Keratinocyte (primary cell): ENCODE measurements around the gene SYVN1. TPM values are rescaled to one million over a fixed set of nuclear protein-coding genes. Genes with fewer than 3 reads are reported as not detected.

Experiments
- DNase-seq: peaks from one replicate; pipeline ENCODE4 v3.0.0-alpha.2; 2011; ENCODE audit warnings: low read depth, missing footprints, low spot score
- FAIRE-seq: peaks from 2 replicates; lab custom pipeline; 2011; peaks lifted over from hg19 to GRCh38; lab: Jason Lieb, UNC
- H2AFZ ChIP-seq: 2 replicates; pipeline ENCODE4 v1.6.0; 2012; ENCODE audit warnings: low read length, control low read depth, inconsistent platforms; ENCODE audit not compliant: control insufficient read depth
- H3K27ac ChIP-seq: 2 replicates; pipeline ENCODE4 v1.5.1; 2011; ENCODE audit warnings: low read length; ENCODE audit not compliant: control insufficient read depth, insufficient read depth
- H3K27me3 ChIP-seq: 3 replicates; pipeline ENCODE4 v1.6.0; 2011; ENCODE audit warnings: low read length; ENCODE audit not compliant: control insufficient read depth, insufficient read depth; ENCODE audit errors: extremely low read depth
- H3K36me3 ChIP-seq, 2 experiments: 2 replicates in 1 of 2; 3 replicates in 1 of 2; pipeline ENCODE4 v1.5.1; 2011; ENCODE audit warnings: low read length in 2 of 2, mild to moderate bottlenecking in 1 of 2; ENCODE audit not compliant: control insufficient read depth in 2 of 2, insufficient read depth in 2 of 2; ENCODE audit errors: extremely low read depth in 1 of 2
- H3K4me1 ChIP-seq: 3 replicates; pipeline ENCODE4 v1.5.1; 2011; ENCODE audit warnings: low read length; ENCODE audit not compliant: control insufficient read depth, insufficient read depth; ENCODE audit errors: extremely low read depth
- H3K4me2 ChIP-seq: 3 replicates; pipeline ENCODE4 v1.6.0; 2011; ENCODE audit warnings: low read depth, low read length; ENCODE audit not compliant: control insufficient read depth, insufficient read depth; ENCODE audit errors: extremely low read depth
- H3K4me3 ChIP-seq, 3 experiments: fragments of 200-600 bp in 1 of 3; sonication (generic) in 1 of 3; 2 replicates in 2 of 3; 3 replicates in 1 of 3; pipeline ENCODE4 v1.5.1; 2011 to 2016; ENCODE audit warnings: low read length in 3 of 3, mild to moderate bottlenecking in 3 of 3, control low read depth in 2 of 3, inconsistent platforms in 1 of 3, low read depth in 1 of 3, mixed read lengths in 1 of 3, mixed run types in 1 of 3, moderate library complexity in 1 of 3; ENCODE audit not compliant: control insufficient read depth in 2 of 3, insufficient read depth in 2 of 3; ENCODE audit errors: extremely low read depth in 1 of 3
- H3K79me2 ChIP-seq: 2 replicates; pipeline ENCODE4 v1.6.0; 2012; ENCODE audit warnings: low read length; ENCODE audit not compliant: control insufficient read depth, insufficient read depth
- H3K9ac ChIP-seq: 3 replicates; pipeline ENCODE4 v1.6.0; 2011; ENCODE audit warnings: low read length; ENCODE audit not compliant: control insufficient read depth, insufficient read depth; ENCODE audit errors: extremely low read depth
- H3K9me1 ChIP-seq: 3 replicates; pipeline ENCODE4 v1.6.0; 2011; ENCODE audit warnings: low read length; ENCODE audit not compliant: control insufficient read depth, insufficient read depth; ENCODE audit errors: extremely low read depth
- H3K9me3 ChIP-seq: 2 replicates; pipeline ENCODE4 v1.5.1; 2012; ENCODE audit warnings: low read depth, low read length; ENCODE audit not compliant: control insufficient read depth
- H4K20me1 ChIP-seq: 3 replicates; pipeline ENCODE4 v1.6.0; 2011; ENCODE audit warnings: low read length; ENCODE audit not compliant: control insufficient read depth, insufficient read depth; ENCODE audit errors: extremely low read depth
- EZH2 ChIP-seq: IDR thresholded peaks from one replicate; pipeline ENCODE4 v1.6.1; 2012; ENCODE audit warnings: inconsistent platforms, mild to moderate bottlenecking, low read length, moderate library complexity
- dilution Hi-C: fragments of 300-500 bp; cut with MboI; formaldehyde crosslinking; loops from one replicate; pipeline ENCODE4 v1.7.0; 2020; ENCODE audit warnings: low sequenced_read_pairs; ENCODE audit not compliant: extremely low pct_ligation_motif_present
- polyA plus RNA-seq, 5 experiments: library from polyadenylated mRNA; depleted of rRNA in 3 of 5; stranded (reverse) in 3 of 5; stranded (forward) in 1 of 5; unstranded in 1 of 5; fragments of >200 nt; gene quantifications; 1 replicate in 1 of 5; 2 replicates in 3 of 5; 3 replicates in 1 of 5; pipeline versions ENCODE4 v1.2.1 to v1.2.3, GENCODE V29; 2011 to 2012; ENCODE audit warnings: missing spikeins in 2 of 5, low read depth in 1 of 5, low replicate concordance in 1 of 5
- TF ChIP-seq, protein P1 (sequence below), 3 experiments: IDR thresholded peaks in 1 of 3; conservative IDR thresholded peaks in 1 of 3; optimal IDR thresholded peaks in 1 of 3; 2 replicates in 2 of 3; 3 replicates in 1 of 3; pipeline versions ENCODE3 to v1.5.1; 2011; ENCODE audit warnings: low read length in 3 of 3, mild to moderate bottlenecking in 3 of 3, moderate library complexity in 2 of 3, control low read depth in 1 of 3, inconsistent platforms in 1 of 3; ENCODE audit not compliant: insufficient read depth in 2 of 3; ENCODE audit errors: extremely low read depth in 1 of 3

The SYVN1 gene
- polyA plus RNA-seq, 1 donor (not counting 4 experiments of a cell fraction or from before 2014, with no cell fraction given), result 10.8 TPM

DNA sequence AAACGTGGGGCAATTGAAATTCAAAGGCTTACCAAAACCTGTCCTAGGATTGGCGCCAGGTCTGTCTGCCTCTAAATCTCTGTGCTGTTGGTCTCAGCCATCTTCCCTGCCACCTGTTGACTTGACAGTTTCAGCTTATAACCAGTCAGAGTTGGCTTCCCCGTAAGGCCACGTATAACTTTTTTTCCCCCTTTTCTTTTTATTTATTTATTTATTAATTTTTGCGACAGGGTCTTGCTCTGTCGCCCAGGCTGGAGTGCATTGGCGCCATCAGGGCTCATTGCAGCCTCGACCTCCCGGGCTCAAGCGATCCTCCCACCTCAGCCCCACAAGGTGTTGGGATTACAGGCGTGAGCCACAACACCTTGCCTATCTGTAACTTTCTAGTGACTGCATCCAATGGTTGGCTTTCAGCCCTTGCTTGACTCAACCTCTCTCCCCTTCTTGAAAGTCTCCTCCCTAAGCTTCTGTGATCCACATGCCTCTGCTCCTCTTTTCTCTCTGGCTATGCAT is 1.4 kb upstream of the SYVN1 start:
- no peak for TF ChIP-seq EZH2
- TF ChIP-seq, protein P1, sequence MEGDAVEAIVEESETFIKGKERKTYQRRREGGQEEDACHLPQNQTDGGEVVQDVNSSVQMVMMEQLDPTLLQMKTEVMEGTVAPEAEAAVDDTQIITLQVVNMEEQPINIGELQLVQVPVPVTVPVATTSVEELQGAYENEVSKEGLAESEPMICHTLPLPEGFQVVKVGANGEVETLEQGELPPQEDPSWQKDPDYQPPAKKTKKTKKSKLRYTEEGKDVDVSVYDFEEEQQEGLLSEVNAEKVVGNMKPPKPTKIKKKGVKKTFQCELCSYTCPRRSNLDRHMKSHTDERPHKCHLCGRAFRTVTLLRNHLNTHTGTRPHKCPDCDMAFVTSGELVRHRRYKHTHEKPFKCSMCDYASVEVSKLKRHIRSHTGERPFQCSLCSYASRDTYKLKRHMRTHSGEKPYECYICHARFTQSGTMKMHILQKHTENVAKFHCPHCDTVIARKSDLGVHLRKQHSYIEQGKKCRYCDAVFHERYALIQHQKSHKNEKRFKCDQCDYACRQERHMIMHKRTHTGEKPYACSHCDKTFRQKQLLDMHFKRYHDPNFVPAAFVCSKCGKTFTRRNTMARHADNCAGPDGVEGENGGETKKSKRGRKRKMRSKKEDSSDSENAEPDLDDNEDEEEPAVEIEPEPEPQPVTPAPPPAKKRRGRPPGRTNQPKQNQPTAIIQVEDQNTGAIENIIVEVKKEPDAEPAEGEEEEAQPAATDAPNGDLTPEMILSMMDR (optimal IDR thresholded peaks at IDR 0.05 in 1 of 3, IDR thresholded peaks at IDR 0.05 in 1 of 3, conservative IDR thresholded peaks at IDR 0.05 in 1 of 3; ENCODE audit: extremely low read depth in 1 of 3, insufficient read depth in 2 of 3, low read length in 3 of 3), result no peak
- H3K36me3 ChIP-seq, result peaks cover 16 to 24% of the 10 kb centered on the region in 2 experiments
- H2AFZ ChIP-seq, result peak overlapping the region; percentile 53
- H3K9ac ChIP-seq, result peak overlapping the region; percentile 100
- dilution Hi-C loops, result no loop called here
- peak overlapping the region; percentile 99 for H3K4me2 ChIP-seq
- H4K20me1 ChIP-seq, result peaks cover 8% of the 10 kb centered on the region
- peaks cover 32% of the 10 kb centered on the region for H3K79me2 ChIP-seq
- H3K4me3 ChIP-seq, result peak overlapping the region; percentile 82 to 97 (median 90)
- peaks cover 20% of the 10 kb centered on the region for H3K4me1 ChIP-seq
- no peaks in the 10 kb centered on the region for H3K9me3 ChIP-seq
- FAIRE-seq (no peak), DNase-seq (no peak)
- peak overlapping the region; percentile 100 for H3K27ac ChIP-seq
- no peaks in the 10 kb centered on the region for H3K9me1 ChIP-seq
- H3K27me3 ChIP-seq, result no peaks in the 10 kb centered on the region

DNA sequence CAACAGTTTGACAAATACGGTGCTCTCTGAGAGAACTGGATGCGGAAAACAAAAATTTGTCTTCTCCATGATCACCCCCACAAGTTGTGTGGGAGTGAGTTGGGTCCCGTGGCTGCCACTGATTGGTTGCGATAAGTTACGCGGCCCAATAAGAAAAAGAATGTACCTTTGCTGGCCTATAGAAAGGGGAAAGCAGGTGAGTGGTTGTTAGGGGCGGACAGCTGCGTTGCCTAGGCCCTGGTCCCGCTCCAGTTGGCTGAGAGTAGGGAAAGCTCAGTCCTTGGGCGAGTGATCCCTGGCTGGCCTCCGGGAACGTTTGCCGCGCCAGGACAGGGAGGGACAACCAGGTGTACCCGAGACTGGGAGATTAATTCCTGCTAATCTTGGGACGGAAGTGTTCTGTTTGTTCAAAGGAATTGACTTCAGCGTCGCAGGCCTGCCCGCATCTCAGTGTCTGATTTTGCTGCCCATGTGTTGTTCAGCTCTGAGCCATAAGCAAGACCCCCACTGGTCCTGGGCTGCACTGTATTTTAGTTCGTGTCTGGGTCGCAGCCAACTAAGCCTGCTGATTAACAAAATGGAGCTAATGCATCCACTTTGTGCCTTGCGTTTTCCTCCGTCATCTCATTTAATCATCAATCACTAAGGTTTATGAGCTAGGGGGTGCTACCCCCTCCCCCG is 773 bp upstream of the SYVN1 start:
- DNase-seq (peak; percentile 80), FAIRE-seq (peak; percentile 78)
- Histone ChIP-seq H3K27ac (peak overlapping the region; percentile 100), H3K4me3 (peak overlapping the region; percentile 82 to 97 (median 90)), H4K20me1 (peaks cover 8% of the 10 kb centered on the region), H3K79me2 (peaks cover 32% of the 10 kb centered on the region), H3K36me3 (peaks cover 19 to 28% of the 10 kb centered on the region in 2 experiments), H3K27me3 (no peaks in the 10 kb centered on the region), H3K4me2 (peak overlapping the region; percentile 99), H3K9me1 (no peaks in the 10 kb centered on the region), H3K9me3 (no peaks in the 10 kb centered on the region), H2AFZ (peak overlapping the region; percentile 96), H3K4me1 (peaks cover 20% of the 10 kb centered on the region), H3K9ac (peak overlapping the region; percentile 100)
- TF ChIP-seq, protein P1 (optimal IDR thresholded peaks at IDR 0.05 in 1 of 3, IDR thresholded peaks at IDR 0.05 in 1 of 3, conservative IDR thresholded peaks at IDR 0.05 in 1 of 3; ENCODE audit: extremely low read depth in 1 of 3, insufficient read depth in 2 of 3, low read length in 3 of 3), result no peak
- no peak for TF ChIP-seq EZH2
- dilution Hi-C loops, result no loop called here
